HG03469 (cell line): ENCODE results near the gene SLC2A10.

Source experiments
- ATAC-seq: cut with Tn5 transposase; IDR thresholded peaks from one replicate; pipeline ENCODE4 v1.9.1; 2021; ENCODE audit warnings: mild to moderate bottlenecking, moderate library complexity, moderate number of reproducible peaks; ENCODE audit not compliant: unreplicated experiment

The SLC2A10 gene

GRCh38 chr20:46724343-46724959 is 15.0 kb downstream of the SLC2A10 start:
- no peak for ATAC-seq

- ATAC-seq, result no peak
Observed at GRCh38 chr20:46725186-46726165, 16.0 kb downstream of the SLC2A10 start.

GRCh38 chr20:46731770-46732169 is 22.3 kb downstream of the SLC2A10 start:
- no peak for ATAC-seq

GRCh38 chr20:46735436-46735835 is 26.0 kb downstream of the SLC2A10 start:
- ATAC-seq, result no peak

- ATAC-seq, result no peak
Observed at GRCh38 chr20:46739431-46740213, 30.2 kb downstream of the SLC2A10 start.

GRCh38 chr20:46740214-46740609 is 30.8 kb downstream of the SLC2A10 start:
- no peak for ATAC-seq

- no peak for ATAC-seq
Observed at GRCh38 chr20:46741924-46742668, 32.6 kb downstream of the SLC2A10 start.

GRCh38 chr20:46742669-46743045 is 33.2 kb downstream of the SLC2A10 start:
- no peak for ATAC-seq

GRCh38 chr20:46743088-46743487 is 33.6 kb downstream of the SLC2A10 start:
- no peak for ATAC-seq

- no peak for ATAC-seq
Observed at GRCh38 chr20:46746956-46747526, 37.6 kb downstream of the SLC2A10 start.

- no peak for ATAC-seq
Observed at GRCh38 chr20:46749147-46749546, 39.7 kb downstream of the SLC2A10 start.

GRCh38 chr20:46751856-46752255 is 42.4 kb downstream of the SLC2A10 start:
- no peak for ATAC-seq

GRCh38 chr20:46752728-46753127 is 43.3 kb downstream of the SLC2A10 start:
- ATAC-seq, result no peak

GRCh38 chr20:46755483-46756413 is 46.3 kb downstream of the SLC2A10 start:
- ATAC-seq, result no peak

- ATAC-seq, result no peak
Observed at GRCh38 chr20:46756419-46756818, 47.0 kb downstream of the SLC2A10 start.

- ATAC-seq, result no peak
Observed at GRCh38 chr20:46757135-46757534, 47.7 kb downstream of the SLC2A10 start.

- ATAC-seq, result no peak
Observed at GRCh38 chr20:46757754-46758678, 48.6 kb downstream of the SLC2A10 start.
